SK-N-SH (cell line): ENCODE measurements around the gene FOXP1. TPM values are rescaled to one million over a fixed set of nuclear protein-coding genes. Genes with fewer than 3 reads are reported as not detected.

Experiments used
- CTCF ChIA-PET: fragments of 300-600, 350-600 bp; formaldehyde crosslinking; extraction: SDS; loops from one replicate; lab custom pipeline; 2021; lab: Yijun Ruan, JAX
- POLR2A ChIA-PET: fragments of 350-600 bp; sonication (Branson Sonifier 250); formaldehyde crosslinking; extraction: SDS; loops from one replicate; lab custom pipeline; 2020; ENCODE audit warnings: antibody characterized with exemption, inconsistent platforms; lab: Yijun Ruan, JAX
- DNase-seq: peaks from one replicate; pipeline ENCODE4 v3.0.0; 2012
- H2AFZ ChIP-seq: fragments of 200-600 bp; sonication (generic); 2 replicates; pipeline ENCODE4 v1.8.1; 2016; ENCODE audit warnings: antibody characterized with exemption, mild to moderate bottlenecking, low read depth
- H3F3A ChIP-seq: fragments of 200-600 bp; sonication (generic); replicated peaks from 2 replicates; pipeline ENCODE3; 2016; ENCODE audit warnings: antibody characterized with exemption, mild to moderate bottlenecking; ENCODE audit not compliant: insufficient read depth
- H3K27ac ChIP-seq, 2 experiments: fragments of 200-500 bp in 1 of 2; fragments of 200-600 bp in 1 of 2; sonication (Bioruptor generic) in 1 of 2; sonication (generic), shearing (Covaris generic) in 1 of 2; 2 replicates each; pipeline versions ENCODE4 v1.5.1 to v1.6.1; 2014 to 2016; ENCODE audit warnings: low read depth in 2 of 2, inconsistent platforms in 1 of 2, low read length in 1 of 2, mild to moderate bottlenecking in 1 of 2, mixed read lengths in 1 of 2
- H3K27me3 ChIP-seq: fragments of 200-600 bp; sonication (generic), shearing (Covaris generic); 2 replicates; pipeline ENCODE4 v1.6.1; 2016; ENCODE audit warnings: mixed run types; ENCODE audit not compliant: insufficient read depth
- H3K36me3 ChIP-seq, 2 experiments: fragments of 200-500 bp in 1 of 2; fragments of 200-600 bp in 1 of 2; sonication (Bioruptor generic) in 1 of 2; sonication (generic) in 1 of 2; replicated peaks in 1 of 2; 2 replicates each; pipeline versions ENCODE3 to v1.5.1; 2014 to 2016; ENCODE audit warnings: low read length in 1 of 2, mild to moderate bottlenecking in 1 of 2; ENCODE audit not compliant: insufficient read depth in 2 of 2, control insufficient read depth in 1 of 2
- H3K4me1 ChIP-seq, 2 experiments: fragments of 200-500 bp in 1 of 2; fragments of 200-600 bp in 1 of 2; sonication (Bioruptor generic) in 1 of 2; sonication (generic), shearing (Covaris generic) in 1 of 2; 2 replicates each; pipeline versions ENCODE4 v1.5.1 to v1.6.1; 2014 to 2016; ENCODE audit warnings: low read depth in 1 of 2, low read length in 1 of 2, mixed run types in 1 of 2; ENCODE audit not compliant: insufficient read depth in 2 of 2, control insufficient read depth in 1 of 2
- H3K4me2 ChIP-seq: fragments of 200-600 bp; sonication (generic), shearing (Covaris generic); 2 replicates; pipeline ENCODE4 v1.6.1; 2017; ENCODE audit warnings: mixed run types
- H3K4me3 ChIP-seq, 2 experiments: fragments of 200-500 bp in 1 of 2; fragments of 200-600 bp in 1 of 2; sonication (Bioruptor generic) in 1 of 2; sonication (generic), shearing (Covaris generic) in 1 of 2; 2 replicates each; pipeline versions ENCODE4 v1.5.1 to v1.8.1; 2014 to 2016; ENCODE audit warnings: low read depth in 2 of 2, inconsistent platforms in 1 of 2, low read length in 1 of 2, mild to moderate bottlenecking in 1 of 2, mixed read lengths in 1 of 2, moderate library complexity in 1 of 2
- H3K79me2 ChIP-seq: fragments of 200-600 bp; sonication (generic); 2 replicates; pipeline ENCODE4 v1.8.1; 2017; ENCODE audit warnings: mild to moderate bottlenecking; ENCODE audit not compliant: insufficient read depth
- H3K9ac ChIP-seq: fragments of 200-600 bp; sonication (generic); 2 replicates; pipeline ENCODE4 v1.6.1; 2017; ENCODE audit warnings: mixed run types
- H3K9me2 ChIP-seq: fragments of 200-600 bp; sonication (generic); 2 replicates; pipeline ENCODE4 v1.6.1; 2017; ENCODE audit warnings: mixed run types
- H3K9me3 ChIP-seq: fragments of 200-600 bp; sonication (generic); 2 replicates; pipeline ENCODE4 v1.6.1; 2017; ENCODE audit warnings: mixed run types, mild to moderate bottlenecking, moderate library complexity
- H4K20me1 ChIP-seq: fragments of 200-600 bp; sonication (generic); 2 replicates; pipeline ENCODE4 v1.6.1; 2017; ENCODE audit warnings: mild to moderate bottlenecking, mixed run types; ENCODE audit not compliant: insufficient read depth
- CTCF ChIP-seq: fragments of 200-600 bp; sonication (generic); IDR thresholded peaks from 2 replicates; pipeline ENCODE4 v1.6.1; 2017; ENCODE audit warnings: antibody characterized with exemption, mild to moderate bottlenecking, moderate library complexity
- FOSL2 ChIP-seq: IDR thresholded peaks from 2 replicates; pipeline ENCODE4 v1.4.0; 2012; ENCODE audit warnings: low read depth, mild to moderate bottlenecking, moderate library complexity, borderline replicate concordance
- FOXM1 ChIP-seq: IDR thresholded peaks from 2 replicates; pipeline ENCODE4 v1.4.0; 2012; ENCODE audit warnings: low read depth, mild to moderate bottlenecking
- GATA2 ChIP-seq: sonication (generic); formaldehyde crosslinking; IDR thresholded peaks from 2 replicates; pipeline ENCODE4 v1.5.0; 2020; ENCODE audit warnings: mild to moderate bottlenecking, missing genetic modification reagents
- JUND ChIP-seq: IDR thresholded peaks from 2 replicates; pipeline ENCODE4 v1.4.0; 2012
- MEF2A ChIP-seq: IDR thresholded peaks from 2 replicates; pipeline ENCODE4 v1.4.0; 2012; ENCODE audit warnings: low read depth, borderline replicate concordance
- MXI1 ChIP-seq: IDR thresholded peaks from 2 replicates; pipeline ENCODE4 v1.6.1; 2012; ENCODE audit warnings: mild to moderate bottlenecking, low read depth, low read length, improper control_type of control experiment
- NFIC ChIP-seq: IDR thresholded peaks from 2 replicates; pipeline ENCODE4 v1.4.0; 2012; ENCODE audit warnings: borderline replicate concordance
- POLR2AphosphoS5 ChIP-seq: IDR thresholded peaks from 2 replicates; pipeline ENCODE4 v1.6.1; 2012; ENCODE audit warnings: low read depth, low read length
- RCOR1 ChIP-seq: fragments of 150-350 bp; IDR thresholded peaks from 2 replicates; pipeline ENCODE4 v1.6.1; 2017; ENCODE audit warnings: antibody characterized with exemption, low read length
- TCF12 ChIP-seq: IDR thresholded peaks from 2 replicates; pipeline ENCODE4 v1.4.0; 2012
- TEAD4 ChIP-seq: IDR thresholded peaks from 2 replicates; pipeline ENCODE4 v1.4.0; 2012; ENCODE audit warnings: mild to moderate bottlenecking, borderline replicate concordance; ENCODE audit not compliant: insufficient read depth
- WGBS: methylation state at CpG from one replicate; pipeline ENCODE4 v1.1.6; 2017; ENCODE audit warnings: low lambda C conversion rate; 5-methylcytosine and 5-hydroxymethylcytosine counted together
- polyA plus RNA-seq, 3 experiments: library from polyadenylated mRNA; depleted of rRNA; stranded (reverse); fragments of >200 nt; gene quantifications; 2 replicates each; pipeline ENCODE4 v1.2.3, GENCODE V29; 2012
- TF ChIP-seq, protein P1 (sequence below): IDR thresholded peaks from 2 replicates; pipeline ENCODE4 v1.4.0; 2012; ENCODE audit warnings: low read depth, borderline replicate concordance
- TF ChIP-seq, protein P2 (sequence below): IDR thresholded peaks from 2 replicates; pipeline ENCODE4; 2012

The FOXP1 gene
- polyA plus RNA-seq, 1 of the 3 experiments (the other 2 are of a cell fraction), result 8.8 TPM

- TF ChIP-seq NFIC (0 out of 2 replicates have a peak, but pooled peaks have one; percentile 9), CTCF (no peak), FOXM1 (no peak), MEF2A (no peak), GATA2 (CRISPR knock-in tag) (no peak), RCOR1 (no peak), MXI1 (no peak), TEAD4 (no peak)
- TF ChIP-seq, all 33 proteins: peak for 6
Measured at GRCh38 chr3:71057526-71057894, 526.0 kb downstream of the FOXP1 start (continued).

GRCh38 chr3:71056327-71056726, 527.2 kb downstream of the FOXP1 start:
- no peak overlapping the region for H2AFZ ChIP-seq
- WGBS, result 24% methylated on average over 5 of the region's 5 CpGs
- no peak for DNase-seq
- H3K27me3 ChIP-seq, result no peaks in the 10 kb centered on the region
- peak overlapping the region in 1 of 2 experiments; percentile 97; a peak in 3 of 4 replicates for H3K27ac ChIP-seq
- ChIA-PET CTCF (interaction anchor here (1.2 kb wide), 1 partner anchor 528 kb away, joined by 5 read pairs; the partner anchor contains the start of gene FOXP1), POLR2A (no interaction called here)
- H3K79me2 ChIP-seq, result peaks cover 100% of the 10 kb centered on the region
- peaks cover 31% of the 10 kb centered on the region for H3F3A ChIP-seq
- no peaks in the 10 kb centered on the region for H4K20me1 ChIP-seq
- peaks cover 8 to 22% of the 10 kb centered on the region in 2 experiments for H3K36me3 ChIP-seq
- peak overlapping the region; percentile 61; the same call in 1 of the 2 replicates for H3K9ac ChIP-seq
- peak overlapping the region; percentile 38 for H3K4me2 ChIP-seq
- peaks cover 47 to 72% of the 10 kb centered on the region in 2 experiments for H3K4me1 ChIP-seq
- TF ChIP-seq, protein P1, sequence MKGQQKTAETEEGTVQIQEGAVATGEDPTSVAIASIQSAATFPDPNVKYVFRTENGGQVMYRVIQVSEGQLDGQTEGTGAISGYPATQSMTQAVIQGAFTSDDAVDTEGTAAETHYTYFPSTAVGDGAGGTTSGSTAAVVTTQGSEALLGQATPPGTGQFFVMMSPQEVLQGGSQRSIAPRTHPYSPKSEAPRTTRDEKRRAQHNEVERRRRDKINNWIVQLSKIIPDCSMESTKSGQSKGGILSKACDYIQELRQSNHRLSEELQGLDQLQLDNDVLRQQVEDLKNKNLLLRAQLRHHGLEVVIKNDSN, result no peak
- peak; percentile 39 for TF ChIP-seq FOSL2
- peak; percentile 36; the same call in 1 of the 2 replicates for TF ChIP-seq TCF12
- peak; percentile 23; the same call in 1 of the 2 replicates for TF ChIP-seq POLR2AphosphoS5
- no peak for TF ChIP-seq FOXM1
- peak; percentile 23; the same call in 1 of the 2 replicates for TF ChIP-seq JUND
- peak; percentile 48; the same call in 1 of the 2 replicates for TF ChIP-seq NFIC
- TF ChIP-seq, protein P2, sequence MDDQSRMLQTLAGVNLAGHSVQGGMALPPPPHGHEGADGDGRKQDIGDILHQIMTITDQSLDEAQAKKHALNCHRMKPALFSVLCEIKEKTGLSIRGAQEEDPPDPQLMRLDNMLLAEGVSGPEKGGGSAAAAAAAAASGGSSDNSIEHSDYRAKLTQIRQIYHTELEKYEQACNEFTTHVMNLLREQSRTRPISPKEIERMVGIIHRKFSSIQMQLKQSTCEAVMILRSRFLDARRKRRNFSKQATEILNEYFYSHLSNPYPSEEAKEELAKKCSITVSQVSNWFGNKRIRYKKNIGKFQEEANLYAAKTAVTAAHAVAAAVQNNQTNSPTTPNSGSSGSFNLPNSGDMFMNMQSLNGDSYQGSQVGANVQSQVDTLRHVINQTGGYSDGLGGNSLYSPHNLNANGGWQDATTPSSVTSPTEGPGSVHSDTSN, result peak; percentile 70
- H3K9me2 ChIP-seq, result no peaks in the 10 kb centered on the region
- H3K4me3 ChIP-seq, result 0 out of 4 replicates have a peak overlapping the region, but pooled peaks of 1 of the 2 experiments have one; percentile 14
- no peaks in the 10 kb centered on the region for H3K9me3 ChIP-seq
